ENCODE measurements around the gene MT1B.

Gene MT1B

DNA sequence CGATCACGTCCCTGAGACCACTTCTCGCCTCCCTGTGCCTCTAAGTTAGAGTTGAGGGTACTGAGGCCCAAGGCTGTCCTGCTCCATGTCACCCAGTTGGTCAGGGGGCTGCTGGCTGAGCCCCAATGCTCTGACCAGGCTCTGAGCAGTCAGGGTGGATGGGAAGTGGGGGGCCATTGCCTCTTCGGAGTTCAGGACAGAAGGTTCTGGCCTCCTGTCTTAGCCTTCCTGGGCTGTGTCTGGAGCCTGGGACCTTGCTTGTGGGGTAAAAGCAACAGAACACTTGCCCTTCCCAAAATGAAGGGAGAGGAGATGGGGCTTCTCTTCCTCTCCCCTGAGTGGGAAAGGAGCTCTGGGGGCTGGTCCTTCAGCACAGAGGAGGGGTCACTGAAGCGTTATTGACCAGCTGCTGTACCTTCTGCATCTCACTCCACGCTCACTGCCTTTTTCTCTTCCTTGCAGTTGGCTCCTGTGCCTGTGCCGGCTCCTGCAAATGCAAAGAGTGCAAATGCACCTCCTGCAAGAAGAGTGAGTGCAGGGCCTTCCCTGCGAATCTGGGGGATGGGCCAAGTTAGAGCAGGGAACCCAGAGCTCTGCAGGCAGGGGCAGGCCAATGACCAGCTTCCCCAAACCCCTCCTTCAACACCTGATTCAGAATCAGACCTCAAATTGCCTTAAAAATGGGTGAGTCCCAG, 31.2 kb downstream of the MT1B start:
- no peak for DNase-seq (ENCODE audit: low read depth)
- TF ChIP-seq, protein P1, sequence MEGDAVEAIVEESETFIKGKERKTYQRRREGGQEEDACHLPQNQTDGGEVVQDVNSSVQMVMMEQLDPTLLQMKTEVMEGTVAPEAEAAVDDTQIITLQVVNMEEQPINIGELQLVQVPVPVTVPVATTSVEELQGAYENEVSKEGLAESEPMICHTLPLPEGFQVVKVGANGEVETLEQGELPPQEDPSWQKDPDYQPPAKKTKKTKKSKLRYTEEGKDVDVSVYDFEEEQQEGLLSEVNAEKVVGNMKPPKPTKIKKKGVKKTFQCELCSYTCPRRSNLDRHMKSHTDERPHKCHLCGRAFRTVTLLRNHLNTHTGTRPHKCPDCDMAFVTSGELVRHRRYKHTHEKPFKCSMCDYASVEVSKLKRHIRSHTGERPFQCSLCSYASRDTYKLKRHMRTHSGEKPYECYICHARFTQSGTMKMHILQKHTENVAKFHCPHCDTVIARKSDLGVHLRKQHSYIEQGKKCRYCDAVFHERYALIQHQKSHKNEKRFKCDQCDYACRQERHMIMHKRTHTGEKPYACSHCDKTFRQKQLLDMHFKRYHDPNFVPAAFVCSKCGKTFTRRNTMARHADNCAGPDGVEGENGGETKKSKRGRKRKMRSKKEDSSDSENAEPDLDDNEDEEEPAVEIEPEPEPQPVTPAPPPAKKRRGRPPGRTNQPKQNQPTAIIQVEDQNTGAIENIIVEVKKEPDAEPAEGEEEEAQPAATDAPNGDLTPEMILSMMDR (IDR thresholded peaks at IDR 0.05; ENCODE audit: control insufficient read depth, extremely low read depth, insufficient read depth) = no peak
- H3K4me3 ChIP-seq (ENCODE audit: low read depth, low read length) = peak overlapping the region; percentile 74

DNA sequence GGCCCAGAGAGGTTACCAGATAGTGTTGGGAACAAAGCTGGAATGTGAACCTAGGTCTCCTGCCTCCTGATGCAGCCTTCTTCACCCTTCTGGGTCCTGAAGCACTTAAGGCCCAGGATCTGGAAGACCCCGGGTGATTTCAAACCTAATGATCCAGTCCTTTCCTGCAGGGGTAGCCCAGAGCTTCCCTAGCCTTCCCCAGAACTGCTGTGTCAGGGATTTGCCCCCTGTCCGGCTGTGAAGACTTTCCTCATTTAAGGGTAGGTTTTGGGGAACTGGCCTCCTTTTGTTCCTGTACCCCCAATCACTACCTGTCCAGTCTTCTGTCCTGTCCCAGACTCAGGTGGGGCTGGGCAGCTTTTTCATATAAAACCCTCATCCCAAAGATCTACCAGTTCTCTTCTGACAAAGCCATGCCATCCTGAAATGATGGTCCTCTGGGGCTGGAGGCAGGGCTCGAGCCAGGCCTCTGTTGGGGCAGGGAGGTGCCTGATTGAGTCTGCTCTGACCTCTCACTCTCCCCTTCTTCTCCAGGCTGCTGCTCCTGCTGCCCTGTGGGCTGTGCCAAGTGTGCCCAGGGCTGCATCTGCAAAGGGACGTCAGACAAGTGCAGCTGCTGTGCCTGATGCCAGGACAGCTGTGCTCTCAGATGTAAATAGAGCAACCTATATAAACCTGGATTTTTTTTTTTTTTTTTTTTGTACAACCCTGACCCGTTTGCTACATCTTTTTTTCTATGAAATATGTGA, 31.9 kb downstream of the MT1B start:
- DNase-seq (ENCODE audit: low read depth) = no peak
- H3K4me3 ChIP-seq (ENCODE audit: low read depth, low read length) = peak overlapping the region; percentile 74
- TF ChIP-seq, protein P1 (IDR thresholded peaks at IDR 0.05; ENCODE audit: control insufficient read depth, extremely low read depth, insufficient read depth) = no peak

DNA sequence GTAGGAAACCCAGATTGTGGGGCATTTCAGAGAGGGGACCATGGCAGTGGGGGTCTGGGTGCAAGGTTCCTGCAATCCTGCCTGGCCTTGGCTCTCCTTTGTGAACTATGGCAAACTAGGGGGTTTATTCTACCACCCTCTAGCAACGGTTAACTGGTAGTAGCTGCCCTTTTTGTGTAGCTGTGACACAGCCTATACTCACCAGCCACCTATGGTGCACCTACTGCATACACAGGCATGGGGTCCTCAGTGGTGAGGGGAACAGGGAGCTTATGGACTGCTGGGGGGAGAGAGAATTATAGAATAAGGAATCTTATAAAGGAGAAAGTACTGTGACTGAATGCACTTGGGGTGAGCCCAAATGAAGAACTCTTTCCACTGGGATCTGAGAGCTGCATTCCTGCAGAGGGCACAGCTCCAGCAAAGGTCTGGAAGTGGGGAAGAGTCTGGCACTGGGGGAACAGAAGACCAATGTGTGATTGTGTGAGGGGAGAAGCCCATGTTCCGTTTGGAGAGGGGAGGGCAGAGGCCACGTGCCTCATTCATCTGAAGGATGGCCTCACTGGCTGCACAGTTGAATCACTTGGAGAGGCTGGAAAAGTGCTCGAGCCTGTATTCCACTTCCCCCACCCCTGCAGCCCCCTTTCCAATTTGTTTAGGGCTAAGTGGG, 32.7 kb downstream of the MT1B start:
- DNase-seq (ENCODE audit: low read depth) = no peak
- TF ChIP-seq, protein P1 (IDR thresholded peaks at IDR 0.05; ENCODE audit: control insufficient read depth, extremely low read depth, insufficient read depth) = no peak
- H3K4me3 ChIP-seq (ENCODE audit: low read depth, low read length) = no peak overlapping the region

DNA sequence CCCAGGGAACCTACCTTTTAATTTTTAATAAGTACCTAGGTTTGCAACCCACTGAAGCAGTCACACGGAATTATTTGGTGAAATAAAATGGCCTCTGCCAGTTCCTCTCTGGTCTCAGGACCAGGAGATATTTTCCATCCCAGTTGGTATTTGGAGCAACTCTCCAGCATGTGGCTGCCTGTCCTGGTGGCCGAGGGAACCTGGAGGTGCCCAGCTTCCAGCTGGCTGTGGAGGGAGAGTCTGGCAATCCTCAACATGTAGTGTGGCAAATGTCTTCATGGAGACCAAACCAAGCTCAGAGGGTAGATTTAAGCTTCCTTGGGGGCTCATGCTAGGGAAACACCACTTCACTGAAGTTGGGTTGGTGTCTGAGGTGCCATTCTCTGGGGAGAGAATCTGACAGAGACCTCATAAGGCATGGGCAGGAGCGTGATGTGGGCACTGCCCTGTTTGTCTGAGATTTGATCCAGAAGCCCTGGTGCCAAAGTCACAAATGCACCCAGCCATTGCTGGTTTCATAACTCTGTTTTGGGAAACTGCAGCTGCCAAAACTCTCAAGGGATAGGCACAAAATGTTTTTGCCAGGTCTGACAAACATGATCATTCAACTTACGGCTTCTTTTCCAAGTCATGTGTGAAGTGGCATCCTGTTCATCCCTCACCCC, 33.4 kb downstream of the MT1B start:
- TF ChIP-seq, protein P1 (IDR thresholded peaks at IDR 0.05; ENCODE audit: control insufficient read depth, extremely low read depth, insufficient read depth) = no peak
- no peak for DNase-seq (ENCODE audit: low read depth)
- H3K4me3 ChIP-seq (ENCODE audit: low read depth, low read length) = no peak overlapping the region

DNA sequence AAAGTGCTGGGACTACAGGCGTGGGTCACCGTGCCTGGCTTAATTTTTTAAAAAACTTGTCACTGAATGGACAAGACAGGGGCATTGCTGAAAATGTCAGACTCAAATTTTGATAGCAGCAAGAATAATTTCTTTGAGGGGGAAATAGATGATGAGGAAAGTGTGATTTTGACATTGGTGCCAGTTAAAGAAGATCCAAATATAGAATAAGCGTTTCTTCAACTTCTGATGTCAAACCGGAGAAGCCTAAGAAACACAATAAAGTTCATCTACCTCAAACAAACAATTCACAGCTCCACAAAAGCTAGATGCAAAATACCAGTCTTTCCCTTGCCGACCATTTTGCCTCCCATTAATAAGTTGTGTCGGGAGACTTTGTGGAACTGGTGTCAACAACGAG, 35.1 kb downstream of the MT1B start:
- DNase-seq (ENCODE audit: low read depth) = no peak
- H3K4me3 ChIP-seq (ENCODE audit: low read depth, low read length) = no peak overlapping the region
- TF ChIP-seq, protein P1 (IDR thresholded peaks at IDR 0.05; ENCODE audit: control insufficient read depth, extremely low read depth, insufficient read depth) = no peak

DNA sequence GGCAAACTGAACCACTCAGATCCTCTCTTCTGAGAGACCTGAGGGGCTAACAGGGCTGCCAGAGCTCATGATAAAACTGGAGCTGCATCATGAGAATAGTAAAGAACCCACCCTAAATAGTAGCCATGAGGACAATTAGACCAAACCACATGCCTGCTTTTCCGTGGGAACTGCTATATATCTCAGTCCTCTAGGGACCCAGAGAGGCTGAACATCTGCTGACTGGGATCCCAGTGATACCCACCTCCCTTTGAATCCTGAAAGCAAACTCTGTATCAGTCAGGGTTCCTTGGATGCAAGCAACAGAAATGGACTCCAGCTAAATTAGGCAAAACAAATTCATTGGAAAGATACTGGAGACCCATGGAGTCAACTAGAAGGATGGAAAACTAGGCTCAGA, 37.1 kb downstream of the MT1B start:
- H3K4me3 ChIP-seq (ENCODE audit: low read depth, low read length) = no peak overlapping the region
- no peak for DNase-seq (ENCODE audit: low read depth)
- TF ChIP-seq, protein P1 (IDR thresholded peaks at IDR 0.05; ENCODE audit: control insufficient read depth, extremely low read depth, insufficient read depth) = no peak

Measured in LNCaP clone FGC (cell line).